ENCODE data around the gene CCDC107.

The CCDC107 gene

GRCh38 chr9:35690294-35690613 is 32.2 kb downstream of the CCDC107 start:
- Histone ChIP-seq H3K9me3 (ENCODE audit: control insufficient read depth, insufficient read depth, low read depth, low read length) (no peaks in the 10 kb centered on the region), H3K36me3 (ENCODE audit: control insufficient read depth in 2 of 2, insufficient read depth in 1 of 2, low read length in 2 of 2) (peaks cover 0 to 4% of the 10 kb centered on the region in 2 experiments; a peak in 1 of 3 replicates), H3K4me3 (ENCODE audit: low read depth, low read length) (peak overlapping the region; percentile 58), H3K27ac (ENCODE audit: extremely low read depth, low read depth, low read length) (no peak overlapping the region), H3K4me1 (ENCODE audit: control insufficient read depth, insufficient read depth, low read length) (peaks cover 3% of the 10 kb centered on the region; the same call in 1 of the 2 replicates)
- ChIA-PET CTCF (interaction anchor here (0.7 to 9.0 kb wide), 5 partner anchors 25 to 86 kb away, joined by 3 to 157 read pairs (median 3); partner anchors contain the start of genes ARHGEF39, CCDC107 and RMRP), POLR2A (interaction anchor here (0.7 to 2.9 kb wide), 11 partner anchors 10 to 342 kb away, joined by 3 to 23 read pairs (median 7); partner anchors contain the start of genes ARHGEF39, CCDC107, CREB3 and HRCT1)
- TF ChIP-seq ZNF2 (tag by site-specific recombination; IDR thresholded peaks at IDR 0.05) (no peak), SP3 (tag by site-specific recombination; IDR thresholded peaks at IDR 0.05) (no peak), ZNF48 (tag by site-specific recombination; IDR thresholded peaks at IDR 0.05) (no peak), ZNF501 (tag by site-specific recombination; IDR thresholded peaks at IDR 0.05) (no peak)

- CTCF ChIA-PET = interaction anchor here (0.7 to 9.0 kb wide), 7 partner anchors 11 to 87 kb away, joined by 3 to 157 read pairs (median 3); partner anchors contain the start of genes ARHGEF39, CCDC107 and RMRP
- no peaks in the 10 kb centered on the region for H3K9me3 ChIP-seq (ENCODE audit: control insufficient read depth, insufficient read depth, low read depth, low read length)
- peak overlapping the region; percentile 58 for H3K4me3 ChIP-seq (ENCODE audit: low read depth, low read length)
- H3K27ac ChIP-seq (ENCODE audit: extremely low read depth, low read depth, low read length) = peak overlapping the region; percentile 56; the same call in 1 of the 2 replicates
- POLR2A ChIA-PET = interaction anchor here (0.6 to 2.9 kb wide), 15 partner anchors 10 to 1953 kb away, joined by 3 to 23 read pairs (median 5); partner anchors contain the start of genes ARHGEF39, CCDC107, CREB3 and HRCT1
- H3K4me1 ChIP-seq (ENCODE audit: control insufficient read depth, insufficient read depth, low read length) = peaks cover 3% of the 10 kb centered on the region; the same call in 1 of the 2 replicates
- H3K36me3 ChIP-seq (ENCODE audit: control insufficient read depth in 2 of 2, insufficient read depth in 1 of 2, low read length in 2 of 2) = peaks cover 0 to 2% of the 10 kb centered on the region in 2 experiments; a peak in 1 of 3 replicates
- TF ChIP-seq GLIS2 (tag by site-specific recombination; IDR thresholded peaks at IDR 0.05) (peak; percentile 50), KLF16 (tag by site-specific recombination; IDR thresholded peaks at IDR 0.05) (no peak), ZBTB44 (tag by site-specific recombination; IDR thresholded peaks at IDR 0.05) (no peak), ZSCAN4 (tag by site-specific recombination; IDR thresholded peaks at IDR 0.05) (no peak), ATF2 (tag by site-specific recombination; IDR thresholded peaks at IDR 0.05; ENCODE audit: low read depth) (no peak), ZNF549 (tag by site-specific recombination; IDR thresholded peaks at IDR 0.05) (no peak), ZNF398 (tag by site-specific recombination; IDR thresholded peaks at IDR 0.05) (peak; percentile 97), IKZF3 (tag by site-specific recombination; IDR thresholded peaks at IDR 0.05) (peak; percentile 27; the same call in 1 of the 2 replicates), ZBTB11 (tag by site-specific recombination; conservative IDR thresholded peaks at IDR 0.05; ENCODE audit: low read depth) (0 out of 2 replicates have a peak, but pooled peaks have one; percentile 17), PRDM1 (tag by site-specific recombination; IDR thresholded peaks at IDR 0.05) (peak; percentile 30; the same call in 1 of the 2 replicates), ZNF132 (tag by site-specific recombination; IDR thresholded peaks at IDR 0.05; ENCODE audit: borderline replicate concordance) (no peak), ZNF366 (tag by site-specific recombination; conservative IDR thresholded peaks at IDR 0.05) (peak; percentile 50; the same call in 1 of the 2 replicates), ZBTB21 (tag by site-specific recombination; IDR thresholded peaks at IDR 0.05) (no peak), ZBTB8A (tag by site-specific recombination; IDR thresholded peaks at IDR 0.05) (peak; percentile 87), ZNF37A (tag by site-specific recombination; IDR thresholded peaks at IDR 0.05) (no peak), ZNF24 (tag by site-specific recombination; IDR thresholded peaks at IDR 0.05) (no peak), ZNF513 (tag by site-specific recombination; IDR thresholded peaks at IDR 0.05) (no peak), ZNF138 (tag by site-specific recombination; IDR thresholded peaks at IDR 0.05; ENCODE audit: borderline replicate concordance) (no peak)
Measured at GRCh38 chr9:35690614-35691333, 32.7 kb downstream of the CCDC107 start.

Measured in HEK293 (cell line).